Left ventricle myocardium inferior (tissue), 1 donor: ENCODE measurements around the gene ADGRA3. TPM values are rescaled to one million over a fixed set of nuclear protein-coding genes. Genes with fewer than 3 reads are reported as not detected.

Experiments used
- DNase-seq: peaks from one replicate; pipeline ENCODE4 v3.0.0-alpha.2; 2020
- H3K27ac ChIP-seq: fragments of 200-600 bp; replicated peaks from 2 replicates; pipeline ENCODE4 v1.8.0; 2021
- H3K27me3 ChIP-seq: fragments of 200-600 bp; 2 replicates; pipeline ENCODE4 v1.8.0; 2021; ENCODE audit warnings: low read depth
- H3K36me3 ChIP-seq: fragments of 200-600 bp; 2 replicates; pipeline ENCODE4 v1.8.0; 2021
- H3K4me1 ChIP-seq: fragments of 200-600 bp; 2 replicates; pipeline ENCODE4 v1.8.0; 2021
- H3K4me3 ChIP-seq: fragments of 200-600 bp; 2 replicates; pipeline ENCODE4 v1.8.0; 2021; ENCODE audit warnings: mild to moderate bottlenecking, moderate library complexity
- H3K9me3 ChIP-seq: fragments of 200-600 bp; replicated peaks from 2 replicates; pipeline ENCODE4 v1.8.0; 2021
- CTCF ChIP-seq: fragments of 200-600 bp; IDR thresholded peaks from 2 replicates; pipeline ENCODE4 v1.8.0; 2021; ENCODE audit warnings: antibody characterized with exemption, mild to moderate bottlenecking, borderline replicate concordance
- intact Hi-C: fragments of 100-400 bp; cut with micrococcal nuclease; formaldehyde crosslinking; loops from one replicate; pipeline ENCODE4 v1.11.0; 2022
- total RNA-seq: library from RNA; stranded (reverse); fragmentation: NEBNext Ultra II Directional; extraction: Animal tissue kit (Norgen Biotek cat#: 25700); gene quantifications from one replicate; pipeline ENCODE4 v1.2.1, GENCODE V29; 2021
- donor health status: DM: no; HTN: yes; CAD: no; lungs with severe emphysema.

Gene ADGRA3
- total RNA-seq, 1 donor from 2014 or later: 26.9 TPM

- TF ChIP-seq CTCF: no peak
- DNase-seq: no peak
- Histone ChIP-seq H3K4me1 (peaks cover 27% of the 10 kb centered on the region), H3K27me3 (no peaks in the 10 kb centered on the region), H3K27ac (peak overlapping the region; percentile 14), H3K36me3 (no peaks in the 10 kb centered on the region), H3K4me3 (no peak overlapping the region), H3K9me3 (no peaks in the 10 kb centered on the region)
- intact Hi-C loops: no loop called here
These were observed 12.7 kb downstream of the ADGRA3 start for GRCh38 chr4:22502895-22503814.

GRCh38 chr4:22501715-22502095, 14.2 kb downstream of the ADGRA3 start:
- H3K36me3 ChIP-seq: no peaks in the 10 kb centered on the region
- H3K9me3 ChIP-seq: no peaks in the 10 kb centered on the region
- no peak for DNase-seq
- intact Hi-C loops: no loop called here
- H3K4me3 ChIP-seq: no peak overlapping the region
- no peak for TF ChIP-seq CTCF
- H3K4me1 ChIP-seq: peaks cover 15% of the 10 kb centered on the region
- H3K27me3 ChIP-seq: no peaks in the 10 kb centered on the region
- peak overlapping the region; percentile 76 for H3K27ac ChIP-seq

- H3K27me3 ChIP-seq: no peaks in the 10 kb centered on the region
- peak overlapping the region; percentile 76 for H3K27ac ChIP-seq
- H3K4me3 ChIP-seq: no peak overlapping the region
- H3K4me1 ChIP-seq: peaks cover 21% of the 10 kb centered on the region
- H3K9me3 ChIP-seq: no peaks in the 10 kb centered on the region
- no peak for TF ChIP-seq CTCF
- no peak for DNase-seq
- intact Hi-C loops: no loop called here
- H3K36me3 ChIP-seq: no peaks in the 10 kb centered on the region
These were observed 14.8 kb downstream of the ADGRA3 start for GRCh38 chr4:22500831-22501714.

- Histone ChIP-seq H3K9me3 (no peaks in the 10 kb centered on the region), H3K4me3 (no peak overlapping the region), H3K27me3 (no peaks in the 10 kb centered on the region), H3K36me3 (no peaks in the 10 kb centered on the region), H3K27ac (peak overlapping the region; percentile 76), H3K4me1 (peaks cover 21% of the 10 kb centered on the region)
- intact Hi-C loops: no loop called here
- peak; percentile 21 for DNase-seq
- TF ChIP-seq CTCF: no peak
These were observed 15.7 kb downstream of the ADGRA3 start for GRCh38 chr4:22500128-22500611.

- Histone ChIP-seq H3K27ac (peak overlapping the region; percentile 76), H3K36me3 (no peaks in the 10 kb centered on the region), H3K4me3 (no peak overlapping the region), H3K27me3 (no peaks in the 10 kb centered on the region), H3K9me3 (no peaks in the 10 kb centered on the region), H3K4me1 (peaks cover 21% of the 10 kb centered on the region)
- no peak for DNase-seq
- TF ChIP-seq CTCF: no peak
- intact Hi-C loops: no loop called here
These were observed 17.0 kb downstream of the ADGRA3 start for GRCh38 chr4:22498866-22499265.
